ENCODE measurements around the gene KRT9.

Gene KRT9

GRCh38 chr17:41518031-41518430 is 53.8 kb downstream of the KRT9 start:
- TF ChIP-seq CTCF (conservative IDR thresholded peaks at IDR 0.05; ENCODE audit: low read depth, low read length), result no peak
- H3K4me3 ChIP-seq (ENCODE audit: low read depth, low read length), result no peak overlapping the region
- no peak for DNase-seq (ENCODE audit: low read depth)

GRCh38 chr17:41516830-41517283 is 55.0 kb downstream of the KRT9 start:
- TF ChIP-seq CTCF (conservative IDR thresholded peaks at IDR 0.05; ENCODE audit: low read depth, low read length), result no peak
- no peak for DNase-seq (ENCODE audit: low read depth)
- H3K4me3 ChIP-seq (ENCODE audit: low read depth, low read length), result no peak overlapping the region

- no peak overlapping the region for H3K4me3 ChIP-seq (ENCODE audit: low read depth, low read length)
- DNase-seq (ENCODE audit: low read depth), result no peak
Measured at GRCh38 chr17:41516147-41516829, 55.6 kb downstream of the KRT9 start.

More at GRCh38 chr17:41516147-41516829, 55.6 kb downstream of the KRT9 start:
- TF ChIP-seq CTCF (conservative IDR thresholded peaks at IDR 0.05; ENCODE audit: low read depth, low read length), result no peak
